Brain pericyte (primary cell): ENCODE measurements around the gene UQCRH.

Source experiments
- DNase-seq: peaks from one replicate; pipeline ENCODE4 v3.0.0-alpha.2; 2012; ENCODE audit warnings: low read depth, low spot score

The UQCRH gene

DNA sequence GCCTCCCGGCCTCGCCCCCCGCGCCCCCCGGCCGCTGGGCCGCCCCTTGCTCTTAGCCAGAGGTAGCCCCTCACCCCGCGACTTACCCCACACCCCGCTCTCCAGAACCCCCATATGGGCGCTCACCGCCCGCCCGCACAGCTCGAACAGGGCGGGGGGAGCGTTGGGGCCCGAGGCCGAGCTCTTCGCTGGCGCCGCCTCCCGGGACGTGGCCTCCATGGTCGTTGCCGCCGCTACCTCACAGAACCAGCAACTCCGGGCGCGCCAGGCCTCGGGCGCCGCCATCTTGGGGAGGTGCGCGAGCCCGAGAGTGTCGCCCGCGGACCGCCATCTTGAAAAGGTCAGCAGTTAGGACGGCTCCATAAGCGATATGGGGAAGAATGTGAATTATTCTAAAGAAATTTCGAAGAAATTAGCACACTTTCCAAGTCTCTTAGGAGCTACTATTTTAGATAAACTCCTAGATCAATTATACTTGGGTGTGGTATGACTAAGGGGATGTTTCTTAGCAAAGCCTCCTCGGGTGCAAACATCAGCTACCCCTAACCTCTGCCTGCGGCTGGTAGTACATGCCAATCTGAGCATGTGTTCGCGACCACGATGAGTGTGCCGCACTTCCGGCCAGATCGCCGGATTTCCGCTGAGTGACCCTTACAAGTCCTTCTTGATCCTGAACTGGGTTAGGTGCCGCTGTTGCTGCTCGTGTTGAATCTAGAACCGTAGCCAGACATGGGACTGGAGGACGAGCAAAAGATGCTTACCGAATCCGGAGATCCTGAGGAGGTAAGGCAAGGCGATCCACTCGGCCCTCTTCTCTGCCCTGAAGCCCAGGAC, at the start of gene UQCRH, which contains the start of gene LRRC41:
Gene UQCRH (plus strand): TSS at position 661 of the 834 bp plus-strand sequence. CDS start 69 bp downstream, at position 730.
Gene LRRC41 (minus strand): TSS at position 579 of the 834 bp plus-strand sequence. CDS start 294 bp downstream, at position 285.
- DNase-seq = peak; percentile 94

DNA sequence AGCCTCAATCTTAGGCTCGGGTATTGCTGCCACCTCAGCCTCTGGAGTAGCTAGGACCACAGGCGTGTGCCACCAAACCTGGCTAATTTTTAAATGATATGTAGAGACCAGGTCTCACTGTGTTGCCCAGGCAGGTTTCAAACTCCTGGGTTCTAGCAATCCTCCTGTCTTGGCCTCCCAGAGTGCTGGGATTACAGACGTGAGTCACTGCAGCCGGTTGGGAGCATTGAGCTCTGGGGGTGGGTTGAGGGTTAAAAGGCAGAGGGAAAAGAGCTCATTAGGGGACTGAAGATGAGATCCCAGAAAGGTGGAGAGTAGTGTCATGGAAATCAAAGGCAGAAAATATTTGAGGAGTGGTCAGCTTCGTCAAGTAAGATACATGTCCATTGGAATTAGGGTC, 48.8 kb upstream of the UQCRH start:
- DNase-seq = no peak

DNA sequence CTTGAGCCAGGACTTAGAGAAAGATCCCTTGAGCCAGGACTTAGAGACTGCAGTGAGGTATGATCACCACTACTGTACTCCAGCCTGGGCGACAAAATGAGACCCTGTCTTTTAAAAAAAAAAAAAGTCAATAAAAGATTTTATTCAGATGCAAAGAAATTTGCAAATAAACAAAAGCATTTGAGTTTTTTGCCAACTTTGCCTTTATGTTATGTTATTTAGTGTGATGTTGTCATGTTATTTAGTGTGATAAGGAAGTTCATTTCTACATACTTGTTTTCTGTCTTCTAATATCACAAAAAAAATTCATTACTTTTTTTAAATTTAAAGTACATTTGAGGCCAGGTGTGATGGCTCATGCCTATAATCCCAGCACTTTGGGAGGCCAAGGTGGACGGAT, 47.0 kb upstream of the UQCRH start:
- no peak for DNase-seq

DNA sequence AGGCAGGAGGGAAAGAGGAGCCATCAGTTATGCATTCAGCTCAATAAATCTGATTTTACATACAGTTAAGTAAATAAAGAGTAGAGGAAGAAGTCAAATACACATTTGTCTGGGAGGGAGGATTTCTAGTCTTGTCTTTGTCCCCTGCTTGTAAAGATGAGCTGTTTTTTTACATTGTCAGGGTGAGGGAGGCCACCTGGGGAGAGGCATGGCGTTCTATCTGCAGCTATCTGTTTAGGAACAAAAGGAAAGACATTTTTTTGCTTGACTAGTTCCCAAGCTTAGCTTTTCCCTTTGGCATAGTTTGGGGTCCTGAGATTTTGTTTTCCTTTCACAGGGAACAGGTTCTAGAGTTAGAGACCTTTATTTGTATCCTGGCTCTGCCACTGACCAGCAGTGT, 41.0 kb upstream of the UQCRH start:
- no peak for DNase-seq

DNA sequence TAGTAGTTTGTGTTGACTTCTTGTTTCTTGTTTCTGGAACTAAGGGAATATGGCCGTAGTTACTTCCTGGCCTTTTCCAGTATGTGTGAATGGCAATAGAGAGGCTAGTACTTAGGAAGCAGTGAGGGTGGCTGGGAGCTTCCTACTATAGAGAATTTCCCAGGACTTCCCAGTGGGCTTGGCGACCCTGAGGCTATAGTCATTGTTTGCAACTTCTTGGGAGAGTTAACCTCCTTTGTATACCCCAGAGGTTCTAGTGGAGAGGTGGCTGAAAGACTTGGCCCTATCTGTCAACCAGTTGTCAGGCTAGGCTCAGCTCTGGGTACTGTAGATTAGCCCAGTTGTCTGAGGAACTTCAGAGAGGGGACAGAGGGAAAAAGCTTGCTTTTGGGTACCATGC, 40.4 kb upstream of the UQCRH start:
- no peak for DNase-seq

DNA sequence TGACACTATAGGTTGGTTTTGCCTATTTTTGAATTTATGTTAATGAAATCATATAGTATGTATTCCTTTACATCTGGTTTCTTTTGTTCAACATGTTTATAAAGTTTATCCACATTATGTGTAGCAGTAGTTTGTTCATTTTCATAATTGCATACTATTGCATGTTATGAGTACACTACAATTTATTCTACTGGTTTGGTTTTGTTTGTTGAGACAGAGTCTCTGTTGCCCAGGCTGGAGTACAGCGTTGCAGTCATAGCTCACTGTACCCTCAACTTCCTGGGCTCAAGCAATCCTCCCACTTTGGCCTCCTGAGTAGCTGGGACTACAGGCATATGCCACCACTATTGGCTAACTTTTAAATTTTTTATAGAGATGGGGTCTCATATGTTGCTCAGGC, 34.9 kb upstream of the UQCRH start:
- DNase-seq = no peak

DNA sequence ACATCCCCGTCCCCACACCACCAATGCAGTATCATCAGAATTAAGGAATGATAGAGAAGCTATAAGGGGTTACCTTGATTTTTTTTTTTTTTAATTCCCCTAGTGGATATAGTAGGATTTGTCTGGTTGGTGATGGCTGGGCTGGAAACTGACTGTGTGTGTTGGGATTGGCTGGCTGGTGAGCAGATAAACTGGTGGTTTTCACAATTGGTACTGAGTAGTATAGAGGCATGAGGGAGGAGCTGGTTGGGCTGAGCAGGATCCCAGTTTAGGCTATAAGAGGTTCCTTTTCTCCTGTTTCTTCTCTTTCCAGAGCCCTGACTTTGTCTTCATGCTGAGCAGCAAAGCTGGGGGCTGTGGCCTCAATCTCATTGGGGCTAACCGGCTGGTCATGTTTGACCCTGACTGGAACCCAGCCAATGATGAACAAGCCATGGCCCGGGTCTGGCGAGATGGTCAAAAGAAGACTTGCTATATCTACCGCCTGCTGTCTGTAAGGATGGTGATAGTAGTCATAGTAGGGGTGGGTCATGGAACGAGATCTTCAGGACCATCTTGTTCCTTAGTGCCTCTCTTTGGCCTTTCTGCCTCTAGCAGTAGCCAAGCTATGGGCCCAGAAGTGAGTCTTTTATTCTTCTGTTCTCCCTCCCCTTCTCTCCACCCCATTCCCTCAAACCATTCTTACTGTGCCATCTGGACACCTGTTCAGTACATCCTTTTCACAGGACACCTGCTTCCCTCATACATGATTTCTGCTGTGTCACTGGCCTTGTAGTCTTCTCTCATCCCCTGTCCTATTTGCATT, 29.1 kb upstream of the UQCRH start:
- no peak for DNase-seq

DNA sequence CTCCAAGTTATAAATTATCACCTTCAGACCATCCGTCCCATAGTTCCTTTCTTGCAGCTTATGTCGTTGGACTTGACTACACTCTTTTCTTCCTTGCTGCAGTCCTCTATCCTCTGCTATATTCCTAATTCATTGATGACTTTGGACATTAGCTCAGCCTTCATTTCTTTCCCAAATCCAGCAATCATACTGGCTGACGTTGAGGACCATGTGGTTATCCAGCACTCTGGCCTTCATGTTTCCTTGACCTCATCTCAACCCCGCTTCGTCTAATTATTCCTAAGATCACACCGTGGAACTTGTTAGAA, 28.5 kb upstream of the UQCRH start:
- DNase-seq = no peak

DNA sequence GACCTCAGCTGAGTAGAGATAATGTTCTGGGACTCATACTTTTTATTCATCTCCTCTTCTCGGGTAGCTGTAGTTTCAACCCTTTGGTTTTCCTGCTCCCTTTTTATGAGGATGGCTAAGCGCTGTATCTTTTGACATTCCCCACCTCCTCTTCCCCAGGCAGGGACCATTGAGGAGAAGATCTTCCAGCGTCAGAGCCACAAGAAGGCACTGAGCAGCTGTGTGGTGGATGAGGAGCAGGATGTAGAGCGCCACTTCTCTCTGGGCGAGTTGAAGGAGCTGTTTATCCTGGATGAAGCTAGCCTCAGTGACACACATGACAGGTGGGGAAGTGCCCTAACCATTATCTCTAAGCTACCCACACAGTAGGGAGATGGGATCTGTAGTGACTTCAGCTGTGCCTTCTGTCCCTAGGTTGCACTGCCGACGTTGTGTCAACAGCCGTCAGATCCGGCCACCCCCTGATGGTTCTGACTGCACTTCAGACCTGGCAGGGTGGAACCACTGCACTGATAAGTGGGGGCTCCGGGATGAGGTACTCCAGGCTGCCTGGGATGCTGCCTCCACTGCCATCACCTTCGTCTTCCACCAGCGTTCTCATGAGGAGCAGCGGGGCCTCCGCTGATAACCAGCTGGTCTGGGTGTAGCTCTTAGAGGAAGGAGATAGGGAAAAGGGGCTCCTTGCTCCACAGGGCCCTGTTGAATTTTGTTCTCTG, 25.7 kb upstream of the UQCRH start:
- DNase-seq = no peak

DNA sequence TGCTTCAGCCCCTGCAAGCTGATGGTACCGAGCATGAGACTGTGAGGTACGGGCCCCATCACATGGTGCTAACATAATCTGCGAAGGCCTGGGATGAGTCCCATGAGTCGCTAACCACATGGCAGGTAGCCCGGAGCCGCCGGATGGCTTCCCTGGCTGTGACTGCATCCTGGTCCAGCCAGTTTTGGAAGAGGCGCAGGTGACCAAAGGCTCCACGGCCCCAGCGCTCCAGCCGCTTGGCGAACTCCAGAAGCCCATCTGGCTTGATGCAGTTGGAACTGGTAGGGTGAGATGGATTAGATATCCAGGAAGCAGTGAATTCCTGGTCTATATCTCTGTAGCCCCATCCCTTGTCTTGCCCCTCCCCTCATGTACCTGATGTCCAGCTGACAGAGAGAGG, 24.7 kb upstream of the UQCRH start:
- DNase-seq = no peak

DNA sequence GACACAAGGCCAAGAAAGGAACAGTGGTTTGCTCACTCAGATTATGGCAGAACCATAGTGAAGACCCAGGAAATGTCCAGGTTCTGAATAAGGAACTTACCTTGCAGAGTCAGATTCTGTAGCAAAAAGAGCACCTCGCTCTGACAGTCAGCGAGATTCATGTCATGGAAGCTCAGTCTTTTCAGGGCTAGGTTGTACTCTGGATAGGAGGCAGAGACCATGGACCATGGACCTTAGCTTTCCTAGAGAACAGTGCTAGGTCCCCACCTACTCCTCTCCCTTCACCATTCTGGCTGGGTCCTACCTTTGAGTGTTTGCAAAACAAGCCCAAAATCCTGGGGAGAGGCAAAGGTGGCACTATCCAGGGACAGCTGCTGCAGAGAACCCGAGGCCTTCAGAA, 23.4 kb upstream of the UQCRH start:
- no peak for DNase-seq

DNA sequence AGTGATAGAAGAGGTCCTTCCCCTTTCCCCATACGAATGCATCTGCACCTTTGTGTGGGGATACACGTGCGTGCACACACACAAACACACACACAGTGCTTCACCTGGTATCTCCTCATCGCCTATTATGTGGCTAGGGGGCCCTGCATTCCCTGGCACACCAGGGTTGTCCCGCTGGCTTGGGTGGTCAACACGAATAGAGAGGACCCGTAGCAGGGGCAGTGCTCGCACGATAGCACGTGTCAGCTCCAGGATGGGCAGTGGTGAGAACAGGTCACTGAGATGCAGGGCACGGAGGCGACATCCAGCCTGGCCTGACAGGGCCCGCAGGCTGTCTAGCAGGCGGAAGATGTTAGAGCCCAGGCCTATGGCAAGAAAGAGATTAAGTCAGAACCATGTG, 22.5 kb upstream of the UQCRH start:
- no peak for DNase-seq

DNA sequence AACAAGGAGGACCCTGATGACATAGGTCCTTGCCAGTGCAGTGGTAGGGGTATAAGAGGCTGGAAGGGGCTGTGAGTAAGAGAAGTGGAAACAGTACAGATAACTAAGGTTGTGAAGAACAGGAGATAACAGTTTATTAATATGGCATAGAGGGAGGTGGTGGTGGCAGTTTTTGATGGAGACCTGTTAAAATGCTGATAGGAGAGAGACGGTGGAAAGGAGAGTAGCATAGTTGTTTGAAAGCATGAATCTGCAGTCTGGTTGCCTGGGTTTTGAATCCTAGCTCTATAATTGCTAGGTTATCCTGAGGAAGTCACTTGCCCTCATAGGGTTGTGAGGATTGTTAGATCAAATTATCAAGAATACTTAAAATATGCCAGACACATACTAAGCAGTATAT, 19.4 kb upstream of the UQCRH start:
- DNase-seq = no peak

DNA sequence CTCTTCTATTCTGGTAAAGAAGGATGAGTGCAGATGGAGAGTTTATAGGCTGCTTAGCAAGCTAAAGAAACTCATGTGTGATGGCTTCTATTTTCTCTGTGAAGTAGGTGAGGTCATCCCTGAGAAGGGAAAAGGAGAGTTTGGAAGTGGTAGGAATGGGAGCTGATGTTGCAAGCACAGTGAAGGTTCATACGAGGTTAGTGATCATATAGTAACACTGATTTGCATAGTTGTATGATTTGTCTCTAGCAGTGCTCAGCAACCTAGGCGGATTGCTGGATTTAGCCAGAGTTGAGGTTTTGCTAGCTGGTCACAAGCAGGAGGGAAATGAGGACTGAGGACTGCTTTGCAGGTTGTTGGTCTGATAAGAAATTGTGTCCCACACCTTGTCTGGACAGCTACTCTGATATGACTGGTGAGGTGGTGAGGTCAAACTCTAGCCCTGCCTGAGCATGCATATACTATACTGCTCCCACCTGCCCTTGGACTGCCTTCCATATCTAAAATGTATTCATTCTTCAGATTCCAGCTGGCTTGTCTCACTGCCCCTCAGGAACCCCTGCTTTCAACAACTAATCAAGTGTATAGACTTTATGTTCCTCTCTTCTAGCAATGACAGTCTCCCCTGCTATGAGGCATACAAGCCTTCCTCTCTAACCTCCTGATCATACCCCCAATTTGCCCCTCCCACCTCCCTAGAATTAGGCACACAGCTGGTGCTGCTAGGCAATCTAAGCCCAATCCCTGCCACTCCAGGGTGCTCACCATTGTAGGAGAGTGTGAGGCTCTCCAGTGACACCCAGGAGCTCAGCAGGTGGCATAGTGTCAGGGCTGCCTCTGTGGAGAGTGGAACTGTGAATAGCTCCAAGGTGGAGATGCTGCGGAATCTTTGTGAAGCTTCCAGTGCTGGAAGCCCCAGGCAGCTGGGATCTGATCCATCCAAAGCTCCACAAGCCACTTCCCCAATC, 18.6 kb upstream of the UQCRH start:
- no peak for DNase-seq

DNA sequence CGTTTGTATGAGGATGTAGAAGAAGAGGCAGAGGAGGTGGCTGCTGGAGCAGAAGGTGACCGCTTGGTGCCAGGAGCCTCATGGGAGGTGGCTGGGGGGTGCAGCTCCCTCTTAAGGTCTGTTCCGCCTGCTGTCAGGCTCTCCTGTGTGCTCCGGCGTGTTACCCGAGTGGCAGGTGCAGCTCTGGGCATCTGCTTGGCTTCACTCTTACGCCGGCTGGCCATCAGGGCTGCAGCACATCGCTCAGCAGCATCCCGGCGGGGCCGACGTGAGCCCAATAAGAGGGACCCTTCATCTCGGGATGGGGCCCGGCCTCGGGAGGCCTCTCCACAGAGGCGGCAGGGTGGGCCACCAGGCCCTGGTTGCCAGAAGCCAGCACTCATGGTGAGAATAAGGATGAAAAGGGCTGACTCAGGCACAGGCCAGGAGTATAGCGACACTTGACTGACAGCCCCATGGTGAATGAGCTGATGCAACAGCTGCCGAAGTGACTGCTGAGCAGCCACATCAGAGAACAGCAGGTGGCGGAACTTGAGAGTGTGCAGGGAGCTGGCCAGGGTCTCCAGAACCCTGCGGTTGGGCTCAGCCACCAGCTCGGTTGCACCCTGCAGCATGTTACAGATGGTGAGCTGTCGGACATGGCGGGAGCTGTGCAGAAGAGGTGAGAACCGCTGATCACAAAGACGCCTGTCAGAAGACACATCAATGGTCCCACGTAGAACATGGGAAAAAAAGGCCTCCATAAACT, 17.6 kb upstream of the UQCRH start:
- DNase-seq = no peak

DNA sequence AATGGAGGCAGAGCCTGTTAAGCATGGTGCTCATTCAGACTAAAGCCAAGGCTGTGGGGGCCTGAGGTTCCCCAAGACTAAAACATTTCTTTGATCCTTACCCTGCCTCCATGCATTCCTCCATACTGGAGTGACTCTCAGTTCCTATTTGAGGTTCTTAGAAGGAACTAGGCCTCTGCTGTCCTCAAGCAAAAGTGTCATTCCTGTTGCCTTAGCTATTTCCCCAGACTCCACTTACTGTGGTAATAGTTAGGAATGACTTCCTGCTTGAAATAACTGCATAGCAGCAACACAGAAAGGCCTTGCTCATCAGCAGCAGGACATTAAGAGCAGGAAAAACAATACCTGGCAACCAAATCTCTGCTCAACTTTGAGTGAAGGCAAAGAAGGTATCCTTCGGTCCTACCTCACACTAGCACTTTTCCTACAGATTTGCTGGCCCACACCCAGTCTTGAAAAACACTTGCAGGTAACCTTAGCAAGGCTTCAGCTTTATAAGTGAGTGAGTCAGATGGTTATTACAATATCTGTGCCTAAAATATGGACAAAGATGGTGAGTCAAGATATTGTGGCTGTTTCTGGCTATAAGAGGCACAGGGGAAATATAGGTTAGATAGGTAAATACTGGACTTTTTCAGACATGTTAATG, 14.9 kb upstream of the UQCRH start:
- no peak for DNase-seq

DNA sequence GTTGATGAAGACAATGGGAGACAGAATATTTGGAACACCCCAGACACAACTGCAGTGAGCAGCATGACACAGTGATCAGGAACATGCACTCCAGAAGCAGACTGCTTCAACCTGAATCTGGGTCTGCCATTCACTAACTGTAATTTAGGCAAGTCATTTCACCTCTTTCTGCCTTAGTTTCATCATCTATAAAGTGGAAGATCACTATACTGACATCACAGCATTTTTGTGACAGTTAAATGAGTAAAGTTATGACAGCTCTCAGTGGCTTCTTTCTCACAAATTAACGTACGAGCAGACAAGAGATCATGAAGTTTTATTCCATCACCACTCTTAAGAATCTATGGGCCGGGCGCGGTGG, 14.4 kb upstream of the UQCRH start:
- no peak for DNase-seq

DNA sequence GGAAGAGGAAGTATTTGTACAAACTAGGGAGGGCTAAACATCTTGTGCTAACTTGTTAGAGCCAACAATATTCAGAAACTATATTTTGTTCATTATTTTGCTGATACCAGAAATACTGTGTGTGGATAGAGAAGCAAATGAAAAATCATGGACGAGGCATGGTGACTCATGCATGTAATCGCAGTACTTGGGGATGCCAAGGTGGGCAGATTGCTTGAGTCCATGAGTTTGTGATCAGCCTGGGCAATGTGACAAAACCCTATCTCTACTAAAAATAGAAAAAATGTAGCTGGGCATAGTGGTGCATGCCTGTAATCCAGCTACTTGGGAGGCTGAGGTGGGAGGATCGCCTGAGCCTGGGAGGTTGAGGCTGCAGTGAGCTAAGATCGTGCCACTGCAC, 13.5 kb upstream of the UQCRH start:
- no peak for DNase-seq

DNA sequence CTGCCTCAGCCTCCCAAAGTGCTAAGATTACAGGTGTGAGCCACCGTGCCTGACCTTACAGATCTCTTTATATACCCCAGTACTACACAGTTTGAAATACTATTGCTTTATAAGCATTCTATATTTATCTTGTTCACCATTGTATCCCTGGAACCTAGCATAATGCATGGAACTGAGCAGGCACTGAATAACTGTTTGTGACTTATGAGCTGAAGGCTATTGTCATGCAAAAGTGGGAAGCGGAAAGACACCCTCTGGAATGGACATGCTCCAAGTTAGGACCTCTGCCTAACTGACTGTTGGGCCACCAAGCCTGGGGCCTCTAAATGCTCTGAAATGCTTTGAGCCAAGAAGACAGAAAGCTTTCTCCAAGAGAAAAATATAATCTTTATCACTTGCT, 8.2 kb upstream of the UQCRH start:
- no peak for DNase-seq

DNA sequence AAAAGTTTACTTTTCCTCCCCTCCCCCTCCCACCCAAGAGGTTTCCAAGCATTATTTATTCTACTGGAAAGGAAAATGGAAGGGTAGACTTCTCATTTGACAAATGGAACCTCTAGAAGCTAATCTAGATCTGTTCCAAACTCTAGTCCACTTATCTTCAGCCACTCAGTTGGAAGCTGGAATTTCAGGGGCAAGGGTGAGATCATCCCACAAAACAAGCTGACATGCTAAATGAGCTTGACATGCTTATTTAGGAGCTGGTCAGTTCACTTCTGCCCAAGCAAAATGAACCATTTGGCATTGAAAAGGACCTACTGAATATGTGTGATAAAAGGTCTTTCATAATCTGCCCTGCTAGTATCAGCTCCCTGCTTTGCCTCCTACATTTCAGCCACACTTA, 5.1 kb upstream of the UQCRH start:
- DNase-seq = no peak
